RWPE1 (cell line): Measurements from ENCODE around the gene TNFRSF6B.

ENCODE experiments used
- CTCF ChIA-PET: fragments of 350-600 bp; sonication (Branson Sonifier 250); formaldehyde crosslinking; extraction: SDS; loops from one replicate; lab custom pipeline; 2021; lab: Yijun Ruan, JAX
- POLR2A ChIA-PET: fragments of 400-600 bp; formaldehyde crosslinking; extraction: SDS; loops from one replicate; lab custom pipeline; 2020; ENCODE audit warnings: antibody characterized with exemption; ENCODE audit not compliant: low non-redundant PET; lab: Yijun Ruan, JAX
- DNase-seq: peaks from one replicate; pipeline ENCODE4 v3.0.0; 2012; ENCODE audit warnings: low spot score
- H3K27ac ChIP-seq: fragments of 450-650 bp; 2 replicates; pipeline ENCODE4 v1.5.1; 2017
- CTCF ChIP-seq: fragments of 450-650 bp; conservative IDR thresholded peaks from 2 replicates; pipeline ENCODE4 v1.5.1; 2017; ENCODE audit warnings: low read depth, mild to moderate bottlenecking

TNFRSF6B gene

GRCh38 chr20:63742381-63743024 lies 46.1 kb downstream of the TNFRSF6B start:
- DNase-seq = no peak
- ChIA-PET CTCF (interaction anchor here (0.6 to 1.2 kb wide), 4 partner anchors 9 to 113 kb away, joined by 3 read pairs; no protein-coding TSS in a partner anchor), POLR2A (interaction anchor here (0.5 to 1.2 kb wide), 5 partner anchors 31 to 372 kb away, joined by 4 to 7 read pairs (median 5); partner anchors contain the start of genes ARFRP1 and ZGPAT)
- no peak for TF ChIP-seq CTCF
- H3K27ac ChIP-seq = peak overlapping the region; percentile 99

- no peak for DNase-seq
- CTCF ChIA-PET = interaction anchor here (0.7 to 1.2 kb wide), 2 partner anchors 43 to 112 kb away, joined by 3 read pairs; no protein-coding TSS in a partner anchor
- no peak for TF ChIP-seq CTCF
- POLR2A ChIA-PET = interaction anchor here (0.5 to 0.6 kb wide), 4 partner anchors 30 to 111 kb away, joined by 3 to 7 read pairs (median 5); no protein-coding TSS in a partner anchor
- H3K27ac ChIP-seq = peak overlapping the region; percentile 99
Observed at GRCh38 chr20:63743210-63743970, 46.9 kb downstream of the TNFRSF6B start.

GRCh38 chr20:63744158-63744557 lies 47.7 kb downstream of the TNFRSF6B start:
- ChIA-PET POLR2A (no interaction called here), CTCF (no interaction called here)
- no peak for TF ChIP-seq CTCF
- DNase-seq = no peak
- peak overlapping the region; percentile 56 for H3K27ac ChIP-seq

DNA sequence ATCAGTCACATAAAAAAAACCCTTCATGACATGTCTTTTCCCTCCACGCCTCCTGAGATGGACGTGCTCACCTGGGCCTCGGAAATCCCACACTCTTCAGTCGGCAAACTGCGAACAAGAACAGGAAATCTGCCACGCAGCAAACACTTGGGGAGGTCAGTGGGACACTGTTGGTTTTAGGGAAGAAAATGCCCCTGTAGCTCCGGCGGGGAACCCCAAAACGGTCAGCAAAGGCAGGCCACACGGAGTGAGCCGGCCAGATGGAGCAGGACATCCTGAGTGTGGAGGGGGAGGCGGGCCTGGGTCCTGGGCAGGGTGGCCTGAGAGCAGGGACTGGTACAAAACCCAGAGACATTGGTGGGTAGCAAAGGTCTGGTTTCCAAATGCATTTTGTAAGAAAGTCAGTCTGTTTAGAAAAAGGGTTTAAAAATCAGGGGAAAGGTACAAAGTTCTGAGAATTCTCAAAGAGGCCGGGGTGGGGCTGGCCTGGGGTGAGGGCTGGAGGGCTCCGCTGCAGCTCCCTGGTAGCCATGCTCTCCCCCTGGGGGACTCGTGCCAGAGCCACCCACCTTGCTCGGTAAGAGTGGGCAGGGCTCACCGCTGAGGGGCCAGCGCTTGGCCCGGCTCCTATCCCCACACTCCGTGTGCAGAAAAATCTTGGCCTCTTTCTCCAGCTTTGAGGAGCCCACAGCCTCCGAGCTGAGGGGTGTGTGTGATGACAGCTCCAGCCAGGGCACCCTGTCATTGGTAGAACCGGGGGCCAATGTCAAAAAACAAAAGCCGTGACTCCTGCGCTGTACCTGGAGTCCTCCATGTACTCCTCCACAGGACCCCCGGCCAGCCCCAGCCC lies 48.3 kb downstream of the TNFRSF6B start:
- ChIA-PET CTCF (interaction anchor here (0.6 to 1.1 kb wide), 2 partner anchors 38 to 72 kb away, joined by 3 to 4 read pairs; no protein-coding TSS in a partner anchor), POLR2A (no interaction called here)
- TF ChIP-seq CTCF = no peak
- DNase-seq = no peak
- peak overlapping the region; percentile 56 for H3K27ac ChIP-seq

DNA sequence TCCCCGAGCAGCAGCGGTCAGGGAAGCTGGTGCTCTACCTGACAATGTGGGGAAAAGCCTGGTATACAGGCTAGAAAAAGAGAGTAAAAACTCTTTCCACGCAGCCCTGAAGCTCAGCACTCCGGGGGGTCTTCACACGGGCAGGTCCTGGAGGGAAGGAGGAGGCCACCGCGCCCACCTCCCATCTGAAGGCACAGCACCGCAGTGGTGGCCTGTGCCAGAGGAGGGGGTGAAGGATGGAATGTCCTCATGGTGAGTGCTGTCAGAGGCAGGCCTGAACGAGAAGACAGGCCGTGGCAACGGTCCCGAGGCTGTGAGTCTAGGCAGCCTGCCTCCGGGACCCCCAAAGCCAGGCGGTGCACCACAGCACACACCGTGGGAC lies 49.0 kb downstream of the TNFRSF6B start:
- ChIA-PET CTCF (interaction anchor here (1.1 kb wide), 1 partner anchor 39 kb away, joined by 3 read pairs; no protein-coding TSS in a partner anchor), POLR2A (no interaction called here)
- H3K27ac ChIP-seq = peak overlapping the region; percentile 56
- no peak for TF ChIP-seq CTCF
- DNase-seq = no peak
